NOMO-1 (cell line): Measurements from ENCODE around the gene HSF2BP.
A peak's percentile ranks its signal among the peaks of the same experiment; 100 is the strongest.
"Not testable (repeated sequence)": the region's sequence is repeated elsewhere in the genome, so short reads cannot be mapped to it uniquely, and the experiment has no call there.

Experiments
- DNase-seq, 2 experiments: peaks; one replicate each; lab custom pipeline; 2025; ENCODE audit not compliant: unreplicated experiment in 2 of 2; lab: John Stamatoyannopoulos, UW

The HSF2BP gene

DNA sequence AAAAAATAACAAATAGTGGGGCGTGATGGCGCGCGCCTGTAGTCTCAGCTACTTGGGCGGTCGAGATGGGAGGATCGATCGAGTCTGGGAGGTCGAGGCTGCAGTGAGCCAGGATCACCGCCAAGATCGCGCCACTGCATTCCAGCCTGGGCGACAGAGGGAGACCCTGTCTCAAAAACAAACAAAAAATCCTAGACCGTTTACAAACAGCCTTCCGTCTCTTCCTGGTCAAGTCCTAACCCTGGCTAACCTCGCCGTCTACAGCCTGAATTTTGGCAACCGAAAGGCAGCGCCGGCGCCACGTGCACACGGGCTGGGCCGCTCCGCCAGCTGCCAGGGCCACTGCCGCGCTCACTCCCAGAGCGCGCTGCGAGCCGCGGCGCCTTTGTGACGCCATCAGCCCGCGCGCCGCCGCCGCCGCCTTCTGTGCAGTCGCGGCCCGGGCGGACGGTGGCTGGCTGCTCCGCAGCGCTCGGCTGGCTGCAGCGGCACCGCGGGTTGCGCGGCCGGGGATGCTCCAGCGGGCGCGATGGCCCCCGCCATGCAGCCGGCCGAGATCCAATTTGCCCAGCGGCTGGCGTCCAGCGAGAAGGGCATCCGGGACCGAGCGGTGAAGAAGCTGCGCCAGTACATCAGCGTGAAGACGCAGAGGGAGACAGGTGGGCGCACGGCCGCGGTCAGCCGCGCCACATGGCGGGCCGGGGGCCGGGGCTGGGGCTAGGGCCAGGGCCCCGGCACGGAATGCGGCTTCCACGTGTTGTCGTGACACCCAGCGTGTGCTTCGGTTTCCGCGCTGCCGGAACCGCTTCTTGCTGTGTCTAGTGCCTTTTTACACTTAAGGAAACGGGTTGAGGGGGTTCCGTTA is at the start of gene HSF2BP, which contains the start of gene RRP1B:
TSS of gene HSF2BP (minus strand) at position 353 of the 865 bp plus-strand sequence. CDS start 1,392 bp downstream, outside the sequence.
TSS of gene RRP1B (plus strand) at position 425 of the 865 bp plus-strand sequence. CDS start at position 530, 105 bp downstream.
- peak; percentile 77 to 79 for DNase-seq

DNA sequence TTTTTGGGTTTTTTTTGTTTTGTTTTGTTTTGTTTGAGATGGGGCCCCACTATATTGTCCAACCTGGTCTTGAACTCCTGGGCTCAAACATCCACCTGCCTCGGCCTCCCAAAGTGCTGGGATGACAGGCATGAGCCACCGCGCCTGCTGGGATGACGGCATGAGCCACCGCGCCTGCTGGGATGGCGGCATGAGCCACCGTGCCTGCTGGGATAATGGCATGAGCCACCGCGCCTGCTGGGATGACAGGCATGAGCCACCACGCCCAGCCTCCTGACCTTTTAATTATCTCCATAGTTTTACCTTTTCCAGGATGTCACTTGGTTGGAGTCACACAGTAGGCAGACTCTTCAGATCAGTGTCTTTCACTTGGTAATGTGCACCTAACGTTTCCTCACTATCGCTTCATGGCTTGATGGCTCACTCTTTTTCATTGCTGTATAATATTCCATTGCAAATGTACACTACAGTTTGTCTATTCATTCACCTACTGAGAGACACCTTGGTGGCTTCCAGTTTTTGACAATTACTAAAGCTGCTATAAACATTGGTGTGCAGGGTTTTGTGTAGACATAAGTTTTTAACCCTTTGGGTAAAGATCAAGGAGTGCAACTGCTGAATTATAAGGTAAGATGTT is 49.6 kb upstream of the HSF2BP start:
- DNase-seq = no peak

DNA sequence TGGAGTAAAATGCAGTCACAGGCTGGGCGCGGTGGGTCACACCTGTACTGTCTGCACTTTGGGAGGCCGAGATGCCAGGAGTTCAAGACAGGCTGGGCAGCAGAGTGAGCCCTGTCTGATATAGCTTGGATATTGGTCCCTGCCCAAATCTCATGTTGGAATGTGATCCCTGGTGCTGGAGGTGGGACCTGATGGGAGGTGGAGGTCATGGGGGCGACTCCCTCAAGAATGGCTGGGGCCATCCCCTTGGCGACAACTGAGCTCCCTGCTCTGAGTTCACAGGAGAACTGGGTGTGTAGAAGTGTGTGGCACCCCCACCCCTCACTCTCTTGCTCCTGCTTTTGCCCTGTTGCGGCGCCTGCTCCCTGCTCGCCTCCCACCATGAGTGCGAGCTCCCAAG is 48.2 kb upstream of the HSF2BP start:
- DNase-seq = no peak

DNA sequence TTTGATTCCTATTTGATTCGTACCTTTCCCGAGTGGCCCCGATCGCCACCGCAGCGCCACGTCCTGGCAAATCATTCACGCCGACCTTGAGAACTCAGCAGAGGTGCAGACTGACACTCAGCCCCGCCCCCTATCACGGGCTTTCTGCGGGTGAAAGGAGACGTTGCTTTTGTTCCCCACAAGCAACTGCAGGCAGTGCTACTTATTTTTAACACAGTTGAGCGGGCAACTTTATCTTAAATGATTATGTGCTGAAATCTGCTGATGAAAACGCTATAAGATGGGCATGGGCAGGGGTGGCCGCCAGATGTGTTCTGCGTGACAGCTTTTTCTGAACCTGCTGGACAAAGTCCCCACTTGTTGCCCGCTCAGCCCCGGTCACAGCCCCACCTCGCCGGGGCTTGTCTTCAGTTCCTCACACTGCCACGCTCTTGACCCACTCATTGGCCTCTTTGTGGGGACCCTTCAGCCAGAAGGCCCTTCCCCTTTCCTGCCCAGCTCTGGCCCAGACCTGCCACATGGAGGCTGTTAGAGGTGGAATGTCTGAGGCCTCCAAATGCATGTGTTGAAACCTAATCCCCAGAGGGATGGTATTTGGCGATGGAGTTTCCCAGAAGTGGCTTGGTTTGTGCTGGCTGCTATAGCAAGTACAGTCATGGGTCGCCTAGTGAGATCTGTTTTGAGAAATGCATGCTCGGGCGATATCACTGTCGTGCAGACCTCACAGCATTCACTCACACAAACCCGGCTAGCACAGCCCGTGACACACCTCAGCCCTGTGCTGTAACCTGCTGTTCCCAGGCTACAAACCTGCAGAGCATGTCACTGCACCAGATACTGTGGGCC is 44.0 kb upstream of the HSF2BP start:
- DNase-seq = peak; percentile 62 to 70

DNA sequence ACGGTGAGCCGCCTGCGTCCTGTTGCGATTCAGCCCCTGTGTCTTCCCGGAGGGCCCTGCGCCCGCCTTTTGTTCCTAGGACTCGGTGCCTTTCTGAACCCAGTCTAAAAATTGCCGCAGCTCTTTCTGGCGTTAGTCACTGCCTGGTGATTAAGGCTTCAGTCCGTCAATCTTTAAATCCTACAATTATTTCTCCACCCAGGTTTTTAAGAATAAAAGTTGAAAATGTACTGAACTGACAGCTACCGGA is 43.4 kb upstream of the HSF2BP start:
- no peak for DNase-seq

DNA sequence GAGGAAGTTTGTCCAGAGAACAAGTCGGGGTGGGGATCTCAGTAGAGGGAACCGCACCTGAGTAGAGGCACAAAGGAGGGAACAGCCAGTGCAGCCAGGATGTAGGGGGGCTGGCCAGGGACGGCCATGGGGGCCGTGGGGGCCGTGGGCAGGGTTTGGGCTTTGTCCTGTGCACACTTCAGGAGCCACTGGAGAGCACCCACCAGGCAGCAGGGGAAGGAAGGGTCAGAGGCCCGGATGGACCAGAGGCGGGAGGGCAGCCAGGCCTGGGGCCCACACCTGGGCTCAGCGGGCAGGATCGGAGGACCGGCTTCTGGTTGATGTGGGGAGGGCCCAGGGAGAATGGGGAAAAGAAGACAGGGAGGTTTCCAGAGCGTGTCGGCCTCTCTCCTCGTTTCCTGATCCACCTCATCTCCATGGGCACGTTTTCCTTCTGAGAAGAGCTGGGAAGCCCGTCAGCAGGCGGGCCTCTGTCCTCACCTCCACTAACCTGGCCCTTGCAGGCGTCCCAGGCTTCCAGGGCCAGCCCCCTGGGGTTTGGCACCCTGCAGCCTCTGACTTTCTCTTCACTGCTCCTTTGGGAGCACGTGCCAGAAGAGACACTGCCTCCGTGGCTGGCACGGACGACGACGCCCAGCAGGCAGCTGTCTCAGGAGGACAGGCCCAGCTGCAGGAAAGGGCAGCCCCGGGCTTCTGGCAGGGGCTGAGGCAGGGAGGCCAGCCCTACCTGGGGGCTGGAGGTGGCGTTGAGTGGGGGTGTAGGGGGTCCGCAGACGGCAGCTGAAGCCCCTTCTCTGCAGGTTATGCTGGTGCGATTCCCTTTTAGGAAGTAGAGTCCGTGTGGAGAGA is 42.9 kb upstream of the HSF2BP start:
- no peak for DNase-seq

DNA sequence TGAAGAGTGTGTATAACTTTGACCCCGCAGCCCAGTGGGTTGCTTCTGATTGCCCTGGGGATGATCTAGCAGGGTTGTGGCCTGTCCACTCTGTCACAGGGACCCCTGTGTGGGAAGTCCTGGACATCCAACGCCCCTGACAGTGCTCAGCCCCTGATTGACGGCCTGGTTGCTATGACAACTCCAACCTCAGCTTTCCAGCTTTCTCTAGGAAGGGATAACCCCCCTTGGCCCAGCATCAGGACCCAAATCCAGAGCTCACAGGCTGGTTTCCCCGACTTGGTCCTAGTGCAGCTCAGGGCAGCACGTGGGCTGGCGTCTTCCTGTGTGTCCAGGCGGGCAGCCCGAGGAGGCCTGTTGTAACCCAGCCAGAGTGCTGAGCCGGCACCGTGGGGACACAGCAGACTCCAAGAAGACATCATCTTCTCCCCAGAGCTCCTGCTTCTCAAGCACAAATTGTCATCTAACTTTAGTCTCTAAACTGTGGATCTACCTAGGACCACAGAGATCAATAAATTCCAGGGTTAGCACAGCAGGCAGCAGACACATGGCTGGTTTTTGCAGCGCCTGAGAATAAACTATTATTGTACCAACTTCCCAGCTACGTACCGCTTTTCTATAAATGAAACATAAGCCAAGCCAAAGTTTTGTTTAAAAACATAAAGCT is 40.8 kb upstream of the HSF2BP start:
- no peak for DNase-seq

DNA sequence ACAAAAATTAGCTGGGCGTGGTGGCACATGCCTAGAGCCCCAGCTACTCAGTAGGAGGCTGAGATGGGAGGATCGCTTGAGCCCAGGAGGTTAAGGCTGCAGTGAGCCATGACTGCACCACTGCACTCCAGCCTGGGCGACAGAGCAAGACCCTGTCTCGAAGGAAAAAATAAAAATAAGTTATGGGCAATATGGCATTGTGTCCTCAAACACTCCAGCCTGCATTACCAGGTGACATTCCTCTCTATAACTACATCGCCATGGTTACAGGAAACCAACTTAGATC is 40.1 kb upstream of the HSF2BP start:
- not testable (repeated sequence) for DNase-seq

DNA sequence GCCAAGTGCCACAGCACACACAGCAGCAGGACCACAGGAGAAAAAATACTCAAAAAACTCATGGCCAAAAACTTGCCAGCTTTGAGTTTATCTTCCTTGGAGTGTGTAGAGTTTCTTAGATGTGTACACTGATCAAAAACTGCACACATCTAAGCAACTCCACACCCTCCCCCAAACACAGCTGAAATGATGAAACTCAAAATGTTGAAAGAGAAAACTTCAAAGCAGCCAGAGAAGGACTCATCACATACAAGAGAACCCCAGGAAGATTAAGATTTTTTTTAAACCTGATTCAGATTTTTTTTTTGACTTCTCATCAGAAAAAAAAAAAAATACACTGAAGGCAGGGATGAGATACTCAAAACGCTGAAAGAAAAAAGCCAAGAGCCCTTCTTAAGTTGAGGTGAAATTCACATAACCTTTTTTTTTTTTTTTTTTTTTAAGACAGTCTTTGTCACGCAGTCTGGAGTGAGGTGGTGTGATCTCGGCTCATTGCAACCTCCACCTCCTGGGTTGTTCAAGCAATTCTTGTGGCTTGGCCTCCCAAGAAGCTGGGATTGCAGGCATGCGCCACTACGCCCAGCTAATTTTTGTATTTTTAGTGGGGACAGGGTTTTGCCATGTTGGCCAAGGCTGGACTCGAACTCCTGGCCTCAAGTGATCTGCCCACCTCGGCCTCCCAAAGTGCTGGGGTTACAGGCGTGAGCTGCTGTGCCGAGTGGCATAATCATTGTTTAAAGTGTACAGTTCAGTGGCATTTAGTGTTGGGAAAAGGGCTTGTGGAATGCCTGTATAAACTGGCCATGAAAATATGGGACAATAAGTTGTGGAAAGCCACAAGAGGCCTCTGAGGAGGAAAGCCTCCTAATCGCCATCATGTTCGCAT is 38.7 kb upstream of the HSF2BP start:
- no peak for DNase-seq

DNA sequence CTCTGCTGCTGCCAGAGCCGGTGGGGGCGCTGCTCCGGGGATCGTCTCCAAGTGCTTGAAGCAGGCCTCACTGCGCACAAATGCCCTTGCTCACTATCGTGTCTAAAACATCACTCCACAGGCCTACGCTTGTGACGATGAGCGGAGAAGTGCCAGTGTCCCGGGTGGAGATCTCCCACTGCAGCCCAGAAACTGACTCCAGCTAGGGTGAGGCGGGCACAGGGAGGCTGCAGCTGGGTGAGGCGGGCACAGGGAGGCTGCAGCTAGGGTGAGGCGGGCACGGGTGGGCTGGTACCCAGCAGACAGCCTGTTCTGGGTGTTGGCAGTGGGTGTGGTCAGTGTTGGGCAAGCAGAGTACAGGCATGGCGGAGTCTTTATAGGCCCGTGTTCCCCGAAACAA is 36.9 kb upstream of the HSF2BP start:
- no peak for DNase-seq

DNA sequence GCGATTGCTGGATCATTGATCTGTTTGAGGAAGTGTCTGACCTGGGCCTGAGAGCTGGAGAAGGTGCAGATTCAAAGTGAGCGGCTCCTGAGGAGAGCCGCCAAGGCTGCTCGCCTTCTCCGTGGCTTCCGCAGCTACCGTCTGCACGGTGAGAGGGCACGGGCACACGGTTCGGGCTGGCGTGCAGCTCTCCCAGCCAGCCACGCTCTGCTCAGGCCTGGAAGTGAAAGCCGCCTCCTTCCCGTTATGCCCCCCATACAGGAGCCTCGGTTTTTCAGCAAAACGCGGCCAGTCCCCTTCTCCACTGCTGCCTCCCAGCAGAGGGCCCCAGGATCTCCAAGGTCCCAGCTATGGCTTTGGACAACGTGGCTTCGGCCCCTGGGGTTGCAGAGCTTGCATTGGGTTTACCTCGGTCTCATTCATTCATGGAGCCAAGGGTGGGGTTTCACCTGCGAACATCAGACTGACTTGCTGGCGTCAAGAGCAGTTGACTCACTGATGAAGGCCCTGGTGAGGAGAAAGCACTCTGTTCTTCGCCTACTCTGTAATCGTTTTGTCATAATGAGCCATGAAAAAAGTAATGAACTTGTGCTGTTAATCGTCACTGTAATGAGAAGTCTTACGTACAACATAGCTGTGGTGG is 35.3 kb upstream of the HSF2BP start:
- no peak for DNase-seq

DNA sequence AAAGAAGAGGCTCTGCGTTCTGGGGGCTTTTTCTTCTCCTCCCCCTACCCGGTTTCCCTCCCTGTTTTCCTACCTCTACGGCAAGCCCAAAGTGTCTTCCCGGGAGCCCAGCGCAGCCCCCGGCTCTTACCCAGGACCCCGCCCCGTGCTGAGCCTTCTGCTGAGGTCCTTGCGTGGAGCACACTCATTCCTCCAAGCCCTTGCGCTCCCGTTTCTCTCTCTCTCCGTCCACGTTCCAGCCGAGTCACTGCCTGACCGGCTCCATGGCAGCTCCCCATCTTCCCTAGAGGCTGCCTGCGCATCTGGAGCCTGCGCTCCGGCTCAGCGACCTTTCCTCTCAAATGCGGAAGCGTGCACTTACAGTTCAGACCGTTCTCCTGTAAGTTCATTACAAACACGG is 34.7 kb upstream of the HSF2BP start:
- DNase-seq = no peak

DNA sequence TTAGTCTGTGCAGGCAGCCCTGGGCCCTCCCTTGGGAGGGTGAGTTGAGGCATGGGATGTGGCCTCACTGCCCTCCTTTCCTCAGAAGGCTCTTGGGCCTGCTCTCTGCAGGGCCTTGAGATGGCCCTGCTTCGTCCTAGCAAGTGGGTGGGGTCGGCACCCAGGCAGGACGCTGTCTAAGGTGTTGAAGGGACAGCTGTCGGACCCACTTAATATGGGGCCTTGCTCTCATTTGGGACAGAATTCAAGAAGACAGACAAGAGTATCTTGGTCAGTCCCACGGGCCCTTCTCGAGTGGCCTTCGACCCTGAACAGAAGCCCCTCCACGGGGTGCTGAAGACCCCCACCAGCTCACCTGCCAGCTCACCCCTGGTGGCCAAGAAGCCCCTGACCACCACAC is 33.7 kb upstream of the HSF2BP start:
- no peak for DNase-seq

DNA sequence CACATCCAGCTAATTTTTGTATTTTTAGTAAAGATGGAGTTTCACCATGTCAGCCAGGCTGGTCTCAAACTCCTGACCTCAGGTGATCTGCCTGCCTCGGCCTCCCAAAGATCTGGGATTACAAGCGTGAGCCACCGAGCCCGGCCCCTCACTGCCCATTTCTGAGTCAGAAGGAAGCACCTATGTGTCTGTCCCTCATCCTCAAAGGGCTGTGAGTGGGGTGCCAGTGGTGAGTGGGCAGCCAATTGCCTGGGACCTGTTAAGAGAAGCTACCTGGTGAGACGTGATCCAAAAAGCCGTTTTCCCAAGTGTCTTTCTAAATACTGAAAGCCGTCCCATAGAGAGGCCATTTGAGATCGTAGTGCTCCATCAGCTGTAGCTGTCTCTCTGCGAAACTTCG is 32.5 kb upstream of the HSF2BP start:
- DNase-seq = no peak

DNA sequence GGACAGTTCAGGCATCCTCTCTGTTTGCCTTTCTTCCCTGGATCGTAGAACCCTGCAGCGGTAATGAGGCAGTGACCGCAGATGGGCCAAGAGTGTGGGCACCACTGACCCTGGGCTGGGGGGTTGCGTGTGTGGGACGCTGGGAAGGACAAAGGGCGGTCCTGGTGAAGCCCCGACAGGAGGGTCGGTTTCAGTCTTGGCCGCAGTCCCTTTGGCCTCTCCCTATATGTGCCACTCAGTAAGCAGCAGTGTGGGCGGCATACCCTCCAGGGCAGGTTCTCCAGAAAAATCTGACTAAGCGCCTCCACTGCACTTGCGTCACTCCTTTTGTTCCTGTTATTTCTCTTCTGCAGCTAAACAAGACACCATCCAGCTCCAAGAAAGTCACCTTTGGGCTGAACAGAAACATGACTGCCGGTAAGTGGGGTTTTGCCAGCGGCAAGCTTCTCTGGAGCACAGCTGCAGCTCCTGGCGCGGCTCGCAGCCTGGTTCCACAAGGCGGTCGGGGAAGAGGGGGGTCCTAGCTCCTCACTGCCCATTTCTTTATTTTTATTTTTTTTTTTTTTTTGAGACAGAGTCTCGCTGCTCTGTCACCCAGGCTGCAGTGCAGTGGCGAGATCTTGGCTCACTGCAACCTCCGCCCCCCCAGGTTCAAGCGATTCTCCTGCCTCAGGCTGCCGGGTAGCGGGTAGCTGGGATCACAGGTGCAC is 32.0 kb upstream of the HSF2BP start:
- no peak for DNase-seq

DNA sequence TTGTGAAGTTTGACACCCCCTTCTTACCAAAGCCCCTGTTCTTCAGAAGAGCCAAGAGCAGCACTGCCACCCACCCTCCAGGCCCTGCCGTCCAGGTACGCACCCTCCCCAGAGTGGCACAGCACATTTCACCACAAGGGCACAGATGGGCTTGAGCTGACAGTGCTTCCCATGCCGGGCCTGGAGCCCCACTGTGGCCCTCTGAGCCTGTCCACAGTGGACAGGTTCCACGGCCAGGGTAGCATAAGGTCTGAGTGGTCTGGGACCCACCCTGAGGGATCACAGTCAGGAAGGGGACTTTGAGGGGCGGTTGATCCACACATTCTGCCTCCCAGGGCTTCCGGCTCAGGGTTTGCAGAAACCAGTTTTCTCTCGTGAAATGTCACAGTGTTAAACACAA is 31.1 kb upstream of the HSF2BP start:
- no peak for DNase-seq

DNA sequence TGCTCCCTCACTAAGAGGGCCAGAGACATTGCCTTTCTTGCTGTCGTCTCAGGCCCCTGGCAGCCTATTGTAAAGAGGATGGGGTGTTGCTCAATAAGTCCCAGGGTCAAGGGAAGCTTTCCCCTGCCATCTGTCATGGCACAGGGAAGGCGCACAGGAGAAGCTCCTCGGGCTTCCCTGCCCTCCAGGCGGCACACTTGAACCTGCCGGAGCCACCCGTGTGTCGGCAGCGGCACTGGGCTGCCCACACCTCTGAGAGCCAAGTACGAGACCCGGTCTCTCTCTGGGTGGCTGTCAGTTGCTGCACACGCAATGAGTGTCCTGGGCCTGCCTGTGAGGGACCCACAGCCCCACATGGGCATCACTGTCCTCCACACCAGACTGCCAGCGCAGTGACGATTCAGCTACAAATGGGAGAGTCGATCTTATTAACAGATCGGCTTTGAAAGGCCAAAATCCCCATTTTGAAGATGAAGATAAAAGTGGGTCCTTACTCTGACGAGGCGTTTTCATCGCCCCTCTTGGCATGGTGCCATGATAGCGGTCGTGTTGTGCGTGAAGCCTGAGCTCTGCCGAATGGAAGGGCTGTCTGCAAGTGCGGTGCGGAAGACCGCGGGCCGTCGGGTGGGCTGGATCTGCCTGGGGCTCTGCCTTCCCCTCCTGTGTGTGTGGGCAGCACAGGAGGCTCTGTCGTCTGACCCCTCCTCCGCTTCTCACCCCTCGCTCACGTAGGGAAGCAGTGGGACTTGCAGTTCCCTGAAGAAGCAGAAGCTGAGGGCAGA is 30.5 kb upstream of the HSF2BP start:
- DNase-seq = no peak
